GM19099 (cell line): Measurements from ENCODE around the gene KCNH5.

Experiments used
- POLR2A ChIP-seq: IDR thresholded peaks from 3 replicates; pipeline ENCODE4 v1.6.1; 2011; ENCODE audit warnings: low read depth; ENCODE audit not compliant: insufficient read length; ENCODE audit errors: extremely low read depth

Gene KCNH5, protein sequence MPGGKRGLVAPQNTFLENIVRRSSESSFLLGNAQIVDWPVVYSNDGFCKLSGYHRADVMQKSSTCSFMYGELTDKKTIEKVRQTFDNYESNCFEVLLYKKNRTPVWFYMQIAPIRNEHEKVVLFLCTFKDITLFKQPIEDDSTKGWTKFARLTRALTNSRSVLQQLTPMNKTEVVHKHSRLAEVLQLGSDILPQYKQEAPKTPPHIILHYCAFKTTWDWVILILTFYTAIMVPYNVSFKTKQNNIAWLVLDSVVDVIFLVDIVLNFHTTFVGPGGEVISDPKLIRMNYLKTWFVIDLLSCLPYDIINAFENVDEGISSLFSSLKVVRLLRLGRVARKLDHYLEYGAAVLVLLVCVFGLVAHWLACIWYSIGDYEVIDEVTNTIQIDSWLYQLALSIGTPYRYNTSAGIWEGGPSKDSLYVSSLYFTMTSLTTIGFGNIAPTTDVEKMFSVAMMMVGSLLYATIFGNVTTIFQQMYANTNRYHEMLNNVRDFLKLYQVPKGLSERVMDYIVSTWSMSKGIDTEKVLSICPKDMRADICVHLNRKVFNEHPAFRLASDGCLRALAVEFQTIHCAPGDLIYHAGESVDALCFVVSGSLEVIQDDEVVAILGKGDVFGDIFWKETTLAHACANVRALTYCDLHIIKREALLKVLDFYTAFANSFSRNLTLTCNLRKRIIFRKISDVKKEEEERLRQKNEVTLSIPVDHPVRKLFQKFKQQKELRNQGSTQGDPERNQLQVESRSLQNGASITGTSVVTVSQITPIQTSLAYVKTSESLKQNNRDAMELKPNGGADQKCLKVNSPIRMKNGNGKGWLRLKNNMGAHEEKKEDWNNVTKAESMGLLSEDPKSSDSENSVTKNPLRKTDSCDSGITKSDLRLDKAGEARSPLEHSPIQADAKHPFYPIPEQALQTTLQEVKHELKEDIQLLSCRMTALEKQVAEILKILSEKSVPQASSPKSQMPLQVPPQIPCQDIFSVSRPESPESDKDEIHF

GRCh38 chr14:63045234-63045611 is at the start of gene KCNH5:
TSS of gene KCNH5 (minus strand) at chr14:63045458. CDS start at chr14:63045186, 272 bp downstream.
- no peak for TF ChIP-seq POLR2A

DNA sequence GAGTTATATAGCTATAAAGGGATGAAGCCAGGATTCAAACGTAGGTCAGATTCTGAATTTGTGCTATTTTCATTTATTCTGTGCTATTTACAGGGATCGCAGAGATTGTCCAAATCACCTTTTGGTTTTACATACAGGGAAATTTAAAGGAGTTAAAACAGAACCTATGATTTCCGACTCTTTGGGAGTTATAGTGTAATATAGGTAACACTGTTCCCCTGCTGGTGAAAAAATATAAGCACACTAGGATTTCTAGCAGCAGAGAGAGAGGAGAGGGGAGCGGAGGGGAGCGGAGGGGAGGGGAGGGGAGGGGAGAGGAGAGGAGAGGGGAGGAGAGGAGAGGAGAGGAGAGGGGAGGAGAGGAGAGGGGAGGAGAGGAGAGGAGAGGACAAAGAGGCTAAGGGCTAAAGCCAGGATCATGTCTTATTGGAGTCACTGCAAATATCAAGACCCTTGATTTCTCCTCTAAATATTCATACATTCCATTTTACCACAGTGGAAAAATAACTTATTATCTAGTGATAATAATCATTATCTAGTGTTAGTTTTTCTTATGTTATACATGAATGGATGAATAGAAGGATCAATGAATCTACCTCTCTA is 46.2 kb upstream of the KCNH5 start:
- no peak for TF ChIP-seq POLR2A

DNA sequence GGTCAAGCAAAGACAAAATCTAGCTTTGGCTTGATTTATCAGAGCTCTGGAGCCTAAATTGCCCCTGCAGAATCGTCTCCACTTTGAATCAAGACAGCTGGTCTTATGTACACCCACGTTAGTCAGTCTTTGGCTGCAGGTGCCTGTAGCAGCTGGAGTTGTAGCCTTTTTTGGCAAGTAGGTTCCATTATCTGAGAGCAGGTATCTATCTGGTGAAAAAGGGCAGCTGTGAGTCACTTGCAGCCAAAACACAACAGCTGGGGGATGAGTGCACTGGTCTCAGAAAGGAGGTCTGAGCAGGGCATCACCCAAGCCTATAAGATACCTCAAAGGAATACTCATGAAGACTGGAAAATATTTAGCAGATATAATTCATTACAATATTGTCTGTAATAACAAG is 43.6 kb upstream of the KCNH5 start:
- TF ChIP-seq POLR2A: no peak

DNA sequence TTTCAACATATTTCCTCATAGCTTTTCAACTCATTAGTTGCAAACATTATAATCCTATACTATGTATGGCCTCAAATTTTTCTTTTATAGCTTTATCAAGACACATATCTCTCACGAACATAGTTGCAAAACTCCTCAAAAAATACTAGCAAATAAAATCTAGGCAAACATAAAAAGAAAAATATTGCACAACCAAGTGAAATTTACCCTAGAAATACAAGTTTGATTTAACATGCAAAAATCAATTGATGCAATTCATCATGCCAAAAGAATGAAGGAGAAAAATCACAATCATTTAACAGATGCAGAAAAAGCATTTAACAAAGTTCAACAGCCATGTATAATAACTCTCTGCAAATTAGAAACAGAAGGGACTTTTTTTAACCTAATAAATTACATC is 33.3 kb upstream of the KCNH5 start:
- no peak for TF ChIP-seq POLR2A

DNA sequence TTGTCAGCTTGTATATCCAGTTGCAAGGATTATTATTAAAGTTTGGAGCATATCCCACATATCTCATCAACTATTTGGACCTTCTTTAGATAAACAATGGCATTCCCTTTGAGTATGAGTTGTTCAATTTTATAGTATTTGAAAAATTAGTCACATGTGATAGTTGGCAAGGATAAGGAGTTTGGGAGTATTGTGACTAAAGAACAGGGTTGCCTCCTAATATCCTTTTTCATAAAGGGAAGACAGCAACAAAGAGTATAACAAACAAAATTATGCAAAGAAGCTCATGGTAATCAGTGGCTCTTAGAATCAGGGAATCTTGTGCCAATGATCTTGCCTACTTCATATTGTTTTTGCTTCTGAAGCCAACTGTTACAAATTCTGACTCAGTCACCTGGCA is 31.2 kb upstream of the KCNH5 start:
- TF ChIP-seq POLR2A: no peak

DNA sequence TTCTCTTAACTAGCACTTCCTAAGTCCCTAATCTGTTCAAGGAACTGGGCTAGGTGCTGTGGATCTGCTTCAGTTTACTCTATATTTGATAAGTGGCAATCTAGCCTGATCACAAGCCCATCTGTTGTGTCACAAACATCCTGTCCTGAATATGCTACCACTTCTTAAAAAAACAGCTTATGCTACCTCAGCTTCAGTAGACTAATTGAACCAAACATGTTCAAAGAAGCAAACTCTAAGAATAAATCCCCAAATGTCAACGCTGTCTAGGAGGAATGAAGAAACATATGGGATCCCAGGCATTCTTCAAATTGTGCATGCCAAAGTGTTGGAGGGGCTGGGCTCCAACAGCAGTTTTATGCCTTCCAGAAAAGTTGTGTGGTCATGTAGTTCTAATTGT is 10.4 kb upstream of the KCNH5 start:
- no peak for TF ChIP-seq POLR2A

- TF ChIP-seq POLR2A: no peak
These were observed 6.7 kb upstream of the KCNH5 start for GRCh38 chr14:63051992-63052391.

GRCh38 chr14:63051301-63051700 is 6.0 kb upstream of the KCNH5 start:
- TF ChIP-seq POLR2A: no peak

DNA sequence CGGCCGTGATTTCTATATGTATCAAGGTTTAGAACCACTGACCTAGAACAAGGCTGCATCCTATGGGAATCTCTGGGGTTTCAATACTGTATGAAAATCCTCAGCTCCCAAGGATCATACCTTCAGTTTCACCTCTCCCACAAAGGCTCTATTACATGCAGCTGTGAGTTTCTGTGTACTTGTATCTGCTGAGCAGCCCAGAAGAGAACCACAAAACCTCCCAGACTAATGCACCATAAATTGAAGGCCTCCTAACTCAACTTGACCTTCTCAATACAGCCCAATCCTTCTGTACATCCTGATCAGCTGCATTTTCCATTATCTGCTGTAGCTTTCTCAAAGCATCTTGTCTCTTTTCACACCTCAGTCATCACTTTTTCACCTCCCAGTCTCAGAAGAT is 5.4 kb upstream of the KCNH5 start:
- no peak for TF ChIP-seq POLR2A

DNA sequence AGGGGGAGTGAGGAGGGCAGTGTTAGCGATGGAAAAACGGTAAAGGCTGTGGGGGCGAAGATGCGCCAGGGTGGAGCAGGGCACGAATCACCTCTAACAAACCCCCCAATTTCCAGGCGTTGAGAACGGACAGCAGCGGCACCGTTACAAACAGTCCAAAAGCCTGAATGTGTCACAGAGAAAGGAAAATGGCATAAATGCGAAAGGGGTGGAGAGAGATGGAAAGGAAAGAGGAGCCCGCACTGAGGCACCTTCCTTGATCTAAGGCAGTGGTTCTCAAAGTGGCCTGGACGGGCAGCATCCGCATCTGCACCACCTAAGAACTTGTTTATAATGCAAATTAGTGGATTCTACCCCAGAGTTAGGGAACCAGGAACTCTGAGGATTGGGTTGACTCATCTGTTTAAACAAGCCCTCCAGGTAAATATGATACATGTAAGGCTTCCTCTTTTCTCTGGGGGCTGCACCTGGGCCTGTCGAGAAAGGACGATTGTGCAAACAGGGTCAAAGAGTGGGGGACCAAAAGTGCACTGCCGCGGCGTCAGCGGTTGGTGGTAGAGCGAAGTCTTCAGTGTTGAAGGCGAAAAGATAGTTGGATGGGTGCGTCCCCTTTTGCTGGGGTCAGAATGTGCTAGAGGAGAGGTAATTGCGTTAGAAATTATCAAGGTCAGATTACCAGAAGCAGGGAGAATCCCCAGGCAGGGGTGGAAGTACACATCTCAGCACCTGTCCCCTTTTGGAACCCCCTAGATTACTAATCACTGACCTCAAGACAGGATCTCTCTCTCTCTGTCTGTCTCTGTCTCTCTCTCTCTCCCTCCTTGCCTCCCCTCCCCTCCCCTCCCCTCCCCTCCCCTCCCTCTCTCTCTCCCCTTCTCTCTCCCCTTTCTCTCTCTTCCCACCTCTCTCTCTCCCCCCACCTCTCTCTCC is 1.3 kb upstream of the KCNH5 start:
- TF ChIP-seq POLR2A: no peak

DNA sequence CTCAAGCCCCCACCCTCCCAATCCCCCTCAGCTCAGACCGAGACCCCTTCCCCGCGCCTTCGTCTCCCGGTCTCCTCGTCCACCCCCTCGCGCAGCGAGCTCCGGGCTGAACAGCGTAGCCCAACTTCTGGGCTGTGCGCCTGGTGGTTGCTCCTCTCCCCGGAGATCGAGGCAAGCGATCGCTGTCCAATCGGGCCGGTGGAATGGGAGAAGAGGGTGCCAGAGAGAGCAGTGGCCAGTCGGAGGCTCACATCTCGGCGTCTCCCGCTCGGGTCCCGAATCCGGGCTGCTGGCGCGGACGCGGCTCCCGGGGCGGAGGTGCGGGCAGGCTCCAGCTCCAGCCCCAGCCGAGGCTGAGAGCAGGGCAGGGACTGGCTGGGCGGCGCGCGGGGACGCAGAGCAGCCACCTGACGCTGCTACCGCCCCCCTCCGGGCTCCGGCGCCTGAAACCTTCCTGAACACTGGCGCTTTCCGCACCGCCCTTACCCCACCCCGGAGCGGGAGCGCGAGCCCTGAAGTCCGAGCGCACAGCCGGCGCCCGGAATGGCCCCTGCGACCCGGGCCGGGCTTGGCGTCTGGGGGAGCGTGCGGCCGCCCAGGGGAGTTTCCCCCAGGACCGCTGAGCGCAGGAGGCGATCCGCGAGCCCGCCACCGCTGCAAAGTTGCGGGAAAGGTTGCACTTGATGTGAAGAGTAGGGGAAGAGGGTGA is 508 bp upstream of the KCNH5 start:
- TF ChIP-seq POLR2A: no peak

GRCh38 chr14:63039866-63040265 is 5.4 kb downstream of the KCNH5 start:
- no peak for TF ChIP-seq POLR2A

GRCh38 chr14:63032641-63033040 is 12.6 kb downstream of the KCNH5 start:
- TF ChIP-seq POLR2A: no peak

DNA sequence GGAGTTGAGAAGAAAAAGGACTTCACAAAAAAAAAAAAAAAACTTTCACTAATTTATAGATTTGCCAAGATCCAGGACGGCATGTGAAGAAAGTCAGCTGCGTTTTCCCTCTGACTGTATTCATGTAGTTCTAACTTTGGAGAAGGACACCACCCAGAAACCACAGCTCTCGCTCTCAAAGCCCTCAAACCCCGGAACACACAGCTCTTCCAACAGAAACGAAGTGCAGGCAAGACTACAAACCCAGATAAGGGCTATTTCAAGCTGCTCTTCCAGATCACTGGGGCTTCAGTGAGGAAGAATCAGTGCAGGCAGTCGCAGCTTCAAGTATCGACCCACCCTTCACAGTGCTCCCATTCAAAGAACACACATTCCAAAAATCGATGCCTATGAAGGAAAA is 13.2 kb downstream of the KCNH5 start:
- TF ChIP-seq POLR2A: no peak
